Tibial nerve (tissue), 4 donors: ENCODE results near the gene MORN1. TPM values are rescaled to one million over a fixed set of nuclear protein-coding genes. Genes with fewer than 3 reads are reported as not detected.

Source experiments
- DNase-seq, 2 donors: peaks; one replicate each; pipeline ENCODE4 v3.0.0-alpha.2; 2019; ENCODE audit warnings: low spot score in 2 of 2
- H3K27ac ChIP-seq, 4 donors: fragments of 200-600 bp; sonication (generic) in 3 of 4; one replicate each; pipeline ENCODE4 v1.5.1; 2017 to 2019; ENCODE audit warnings: mild to moderate bottlenecking in 1 of 4
- H3K27me3 ChIP-seq, 2 donors: fragments of 200-600 bp; sonication (generic) in 1 of 2; one replicate each; pipeline versions ENCODE4 v1.5.1 to v1.6.0; 2017 to 2019
- H3K36me3 ChIP-seq, 3 donors: fragments of 200-600 bp; sonication (generic); one replicate each; pipeline ENCODE4 v1.5.1; 2018 to 2019
- H3K4me1 ChIP-seq, 4 donors: fragments of 200-600 bp; sonication (generic) in 3 of 4; one replicate each; pipeline ENCODE4 v1.5.1; 2017 to 2019
- H3K4me3 ChIP-seq, 4 donors: fragments of 200-600 bp; sonication (generic) in 3 of 4; one replicate each; pipeline ENCODE4 v1.5.1; 2017 to 2019; ENCODE audit warnings: mild to moderate bottlenecking in 1 of 4, moderate library complexity in 1 of 4
- H3K9me3 ChIP-seq, 4 donors: fragments of 200-600 bp; sonication (generic) in 3 of 4; one replicate each; pipeline ENCODE4 v1.5.1; 2017 to 2019
- CTCF ChIP-seq, 5 experiments: fragments of 200-600 bp in 3 of 5; fragments of 450-650 bp in 2 of 5; sonication (generic) in 3 of 5; IDR thresholded peaks; one replicate each; pipeline ENCODE4 v1.5.1; 2016 to 2019; ENCODE audit warnings: antibody characterized with exemption in 5 of 5, mild to moderate bottlenecking in 3 of 5, moderate library complexity in 2 of 5
- EP300 ChIP-seq, 2 donors: sonication (generic); formaldehyde crosslinking; IDR thresholded peaks; one replicate each; pipeline ENCODE4 v1.6.1; 2017; ENCODE audit warnings: antibody characterized with exemption in 2 of 2, mild to moderate bottlenecking in 1 of 2
- POLR2A ChIP-seq, 2 donors: fragments of 450-650 bp; IDR thresholded peaks; one replicate each; pipeline ENCODE4 v1.6.1; 2017; ENCODE audit warnings: antibody characterized with exemption in 2 of 2, mild to moderate bottlenecking in 2 of 2, moderate library complexity in 2 of 2
- WGBS, 2 donors: methylation state at CpG; one replicate each; pipeline ENCODE4 v1.1.5; 2018; 5-methylcytosine and 5-hydroxymethylcytosine counted together
- total RNA-seq, 4 donors: library from RNA; depleted of rRNA; stranded (reverse); fragments of >200 nt; gene quantifications; one replicate each; pipeline ENCODE4 v1.1.0, GENCODE V29; 2016

Gene MORN1
- total RNA-seq, 4 donors from 2014 or later: 8.7 to 21.9 (median 16.1) TPM

GRCh38 chr1:2277741-2278488, 113.4 kb downstream of the MORN1 start:
- TF ChIP-seq CTCF (IDR thresholded peaks at IDR 0.05) (no peak), POLR2A (IDR thresholded peaks at IDR 0.05) (no peak), EP300 (IDR thresholded peaks at IDR 0.05) (no peak)
- DNase-seq: no peak
- no peak overlapping the region for H3K4me3 ChIP-seq
- peaks cover 0 to 10% (median 0%) of the 10 kb centered on the region in 3 donors for H3K36me3 ChIP-seq
- peak overlapping the region; percentile 17 to 92 (median 62) for H3K27ac ChIP-seq
- no peaks in the 10 kb centered on the region for H3K9me3 ChIP-seq
- H3K4me1 ChIP-seq: peaks cover 4 to 76% (median 74%) of the 10 kb centered on the region in 4 donors
- H3K27me3 ChIP-seq: no peaks in the 10 kb centered on the region
- WGBS, 2 donors: 82 to 87% methylated on average over 17 to 25 of the region's 25 CpGs

GRCh38 chr1:2276803-2277580, 114.4 kb downstream of the MORN1 start:
- DNase-seq: no peak
- Histone ChIP-seq H3K4me3 (no peak overlapping the region), H3K4me1 (peaks cover 4 to 82% (median 79%) of the 10 kb centered on the region in 4 donors), H3K36me3 (peaks cover 0 to 6% (median 0%) of the 10 kb centered on the region in 3 donors), H3K27me3 (no peaks in the 10 kb centered on the region), H3K9me3 (no peaks in the 10 kb centered on the region), H3K27ac (peak overlapping the region in 3 of 4 donors; percentile 53 to 82 (median 69))
- 61 to 64% methylated on average over 12 of the region's 12 CpGs for WGBS, 2 donors
- TF ChIP-seq EP300 (IDR thresholded peaks at IDR 0.05) (no peak), CTCF (IDR thresholded peaks at IDR 0.05) (no peak), POLR2A (IDR thresholded peaks at IDR 0.05) (no peak)

- TF ChIP-seq EP300 (IDR thresholded peaks at IDR 0.05): peak in 1 of 2 donors; percentile 11
- no peak for TF ChIP-seq CTCF (IDR thresholded peaks at IDR 0.05)
- peaks cover 0 to 6% (median 0%) of the 10 kb centered on the region in 3 donors for H3K36me3 ChIP-seq
- no peak for DNase-seq
- H3K9me3 ChIP-seq: no peaks in the 10 kb centered on the region
- 40 to 53% methylated on average over 14 of the region's 14 CpGs for WGBS, 2 donors
- H3K27ac ChIP-seq: peak overlapping the region in 3 of 4 donors; percentile 65 to 82 (median 69)
- H3K27me3 ChIP-seq: no peaks in the 10 kb centered on the region
- H3K4me3 ChIP-seq: no peak overlapping the region
- H3K4me1 ChIP-seq: peaks cover 4 to 92% (median 90%) of the 10 kb centered on the region in 4 donors
Measured at GRCh38 chr1:2275796-2276536, 115.4 kb downstream of the MORN1 start.

GRCh38 chr1:2274929-2275475, 116.4 kb downstream of the MORN1 start:
- Histone ChIP-seq H3K27me3 (no peaks in the 10 kb centered on the region), H3K27ac (peak overlapping the region; percentile 21 to 82 (median 67)), H3K9me3 (no peaks in the 10 kb centered on the region), H3K4me3 (no peak overlapping the region), H3K36me3 (peaks cover 0 to 6% (median 0%) of the 10 kb centered on the region in 3 donors), H3K4me1 (peaks cover 4 to 100% (median 99%) of the 10 kb centered on the region in 4 donors)
- no peak for DNase-seq
- TF ChIP-seq EP300 (IDR thresholded peaks at IDR 0.05) (no peak), POLR2A (IDR thresholded peaks at IDR 0.05) (no peak), CTCF (IDR thresholded peaks at IDR 0.05) (no peak)
- 42 to 56% methylated on average over 21 of the region's 21 CpGs for WGBS, 2 donors
